ENCODE measurements around the gene NFKBIA.
"Not testable (repeated sequence)": the region's sequence is repeated elsewhere in the genome, so short reads cannot be mapped to it uniquely, and the experiment has no call there.

The NFKBIA gene

DNA sequence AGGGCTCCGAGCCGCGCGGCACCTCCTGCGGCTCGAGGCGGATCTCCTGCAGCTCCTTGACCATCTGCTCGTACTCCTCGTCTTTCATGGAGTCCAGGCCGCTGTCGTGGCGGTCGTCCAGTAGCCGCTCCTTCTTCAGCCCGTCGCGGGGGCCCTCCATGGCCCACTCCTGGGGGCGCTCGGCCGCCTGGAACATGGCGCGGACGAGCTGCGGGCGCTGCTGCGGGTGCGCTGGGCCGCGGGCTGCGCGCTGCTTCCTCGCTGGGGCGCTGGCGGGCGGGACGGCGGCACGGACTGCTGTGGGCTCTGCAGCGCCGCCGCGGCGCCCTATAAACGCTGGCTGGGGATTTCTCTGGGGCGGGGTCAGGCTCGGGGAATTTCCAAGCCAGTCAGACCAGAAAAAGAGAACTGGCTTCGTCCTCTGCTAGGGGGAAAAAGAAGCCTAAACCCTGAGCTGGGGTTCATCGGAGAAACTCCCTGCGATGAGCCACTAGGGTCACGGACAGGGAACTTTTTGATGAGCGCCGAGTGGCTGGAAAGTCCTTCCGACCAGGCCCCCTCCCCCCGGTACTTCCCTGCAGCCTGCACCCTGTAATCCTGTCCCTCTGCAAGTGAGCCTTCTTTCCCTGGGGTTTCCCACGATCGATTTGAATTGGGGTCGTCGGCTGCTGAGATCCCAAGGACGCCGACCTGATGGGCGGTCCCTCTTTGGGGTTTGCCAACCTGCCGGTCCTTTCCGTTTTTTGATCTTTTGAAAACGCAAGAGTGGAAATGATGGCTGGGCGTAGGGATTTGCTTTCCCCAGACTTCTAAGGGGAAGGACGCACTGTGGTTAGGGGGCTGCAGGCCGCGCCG, at the start of gene NFKBIA:
Gene NFKBIA, minus strand, starts transcription at position 301 of the 855 bp plus-strand sequence. Its CDS starts 105 bp downstream, at position 196.
- peak; percentile 95 to 98 for DNase-seq

DNA sequence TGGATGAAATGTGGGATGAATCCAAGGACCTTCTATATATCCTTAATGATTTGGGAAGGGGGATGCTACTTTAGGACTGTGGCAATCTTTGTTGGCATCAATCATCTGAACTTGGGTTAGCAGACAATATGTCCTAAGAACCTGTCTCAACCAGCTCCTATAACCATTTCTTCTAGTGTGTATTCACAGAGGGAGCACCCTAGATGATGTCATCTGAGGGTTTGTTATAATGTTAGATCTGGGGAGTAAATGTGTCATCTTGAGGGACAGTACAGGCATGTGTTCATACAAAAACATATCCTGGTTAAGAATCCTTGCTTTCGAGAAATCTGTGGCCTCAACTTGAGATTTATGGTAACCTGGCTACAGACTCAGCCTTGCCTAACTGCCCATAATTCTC, 41.9 kb upstream of the NFKBIA start:
- DNase-seq, result no peak

- no peak for DNase-seq
Measured at GRCh38 chr14:35444104-35444503, 39.6 kb upstream of the NFKBIA start.

DNA sequence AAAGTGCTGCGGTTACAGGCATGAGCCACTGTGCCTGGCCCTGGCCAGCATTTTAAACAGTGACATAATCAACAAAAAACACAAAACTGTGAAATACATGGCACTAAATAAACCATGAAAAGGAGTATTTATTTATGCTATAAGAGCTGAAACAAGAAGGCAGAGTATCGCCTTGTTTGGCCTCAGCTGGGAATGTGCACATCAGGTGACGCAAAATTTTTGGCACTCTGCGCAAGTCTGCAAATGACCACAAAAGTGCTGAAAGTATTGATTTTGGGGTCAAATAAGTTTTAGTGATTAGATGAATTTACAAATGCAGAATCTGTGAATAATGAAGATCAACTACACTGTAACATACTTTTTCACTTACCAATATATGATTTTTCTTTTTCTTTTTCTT, 36.6 kb upstream of the NFKBIA start:
- no peak for DNase-seq

- DNase-seq, result no peak
Measured at GRCh38 chr14:35438910-35439713, 34.6 kb upstream of the NFKBIA start.

DNA sequence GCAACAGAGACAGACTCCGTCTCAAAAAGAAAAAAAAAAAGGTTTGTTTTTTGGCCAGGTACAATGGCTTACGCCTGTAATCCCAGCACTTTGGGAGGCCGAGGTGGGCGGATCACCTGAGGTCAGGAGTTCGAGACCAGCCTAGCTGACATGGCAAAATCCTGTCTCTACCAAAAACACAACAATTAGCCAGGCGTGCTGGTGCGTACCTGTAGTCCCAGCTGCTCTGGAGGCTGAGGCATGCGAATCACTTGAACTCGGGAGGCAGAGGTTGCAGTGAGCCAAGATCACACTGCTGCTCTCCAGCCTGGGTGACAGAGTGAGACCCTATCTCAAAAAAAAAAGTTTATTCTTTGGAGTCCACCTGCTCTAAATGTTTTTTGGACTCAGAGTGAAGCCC, 33.9 kb upstream of the NFKBIA start:
- not testable (repeated sequence) for DNase-seq

DNA sequence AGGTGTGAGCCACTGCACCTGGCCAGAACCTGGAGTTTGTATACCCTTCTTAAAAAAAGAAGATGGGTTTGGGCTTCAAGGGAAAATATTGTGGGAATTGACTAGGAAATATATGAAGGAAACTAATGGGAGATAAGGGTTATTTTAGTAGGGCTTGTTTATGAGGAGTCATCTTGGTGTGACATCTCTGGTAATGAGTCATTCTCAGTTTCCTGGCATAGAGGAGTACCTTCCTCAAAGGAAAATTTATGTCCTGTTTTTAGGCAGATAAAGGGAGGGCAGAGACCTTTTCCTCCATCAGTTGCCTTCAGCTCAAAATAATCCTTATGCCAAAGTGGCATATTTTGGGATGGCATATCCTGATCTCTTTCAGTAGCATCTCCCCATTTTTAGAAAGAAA, 30.6 kb upstream of the NFKBIA start:
- DNase-seq, result no peak

DNA sequence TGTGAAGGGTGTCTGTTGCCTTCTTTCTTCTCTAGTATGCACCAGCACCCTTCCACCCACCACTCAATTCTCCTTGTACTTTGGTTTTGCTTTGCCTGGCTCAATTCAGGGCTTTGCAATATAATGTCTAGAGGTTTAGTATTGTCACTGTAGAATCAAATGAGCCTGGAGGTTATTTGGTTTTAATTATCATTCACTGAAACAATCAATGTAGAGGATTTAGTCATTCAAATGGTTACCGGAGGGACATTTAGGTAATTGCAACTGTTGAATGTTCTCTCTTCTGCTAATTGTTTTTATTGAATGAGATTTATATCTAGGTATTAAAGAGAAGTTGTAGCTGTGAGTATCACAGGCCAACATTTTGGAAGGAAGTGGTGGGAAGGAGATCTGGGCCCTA, 29.3 kb upstream of the NFKBIA start:
- no peak for DNase-seq

DNA sequence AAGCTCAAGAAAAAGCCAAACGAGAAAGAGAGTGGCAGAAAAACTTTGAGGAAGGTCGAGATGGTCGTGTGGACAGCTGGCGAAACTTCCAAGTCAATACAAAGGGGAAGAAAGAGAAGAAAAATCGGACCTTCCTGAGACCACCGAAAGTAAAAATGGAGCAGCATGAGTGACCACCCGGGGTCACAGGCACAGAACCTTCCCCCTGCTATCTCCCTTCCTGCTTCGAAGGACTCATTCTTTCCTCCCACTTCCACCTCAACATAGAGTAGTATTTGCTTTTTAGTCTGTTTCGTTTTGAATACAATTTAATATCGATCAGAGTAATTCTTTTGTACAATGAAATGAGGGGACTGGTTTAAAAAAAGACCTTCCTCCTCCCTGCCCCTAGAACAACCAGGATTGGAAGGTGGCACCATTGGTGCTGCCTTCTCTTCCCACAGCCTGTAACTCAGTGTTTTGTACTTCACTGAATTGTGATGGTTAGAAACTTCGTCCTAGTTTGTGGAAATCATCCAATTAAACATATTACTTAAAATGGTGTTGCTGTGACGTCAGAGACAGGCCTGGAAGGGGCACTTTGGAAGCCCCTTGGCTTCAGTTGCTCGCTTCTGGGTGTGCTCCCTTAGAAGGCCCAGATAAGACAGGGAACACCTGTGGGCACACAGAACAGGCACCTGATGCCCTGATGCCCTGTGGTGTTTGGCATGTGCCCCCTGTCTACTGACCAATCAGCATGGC, 26.1 kb upstream of the NFKBIA start:
- DNase-seq, result no peak

DNA sequence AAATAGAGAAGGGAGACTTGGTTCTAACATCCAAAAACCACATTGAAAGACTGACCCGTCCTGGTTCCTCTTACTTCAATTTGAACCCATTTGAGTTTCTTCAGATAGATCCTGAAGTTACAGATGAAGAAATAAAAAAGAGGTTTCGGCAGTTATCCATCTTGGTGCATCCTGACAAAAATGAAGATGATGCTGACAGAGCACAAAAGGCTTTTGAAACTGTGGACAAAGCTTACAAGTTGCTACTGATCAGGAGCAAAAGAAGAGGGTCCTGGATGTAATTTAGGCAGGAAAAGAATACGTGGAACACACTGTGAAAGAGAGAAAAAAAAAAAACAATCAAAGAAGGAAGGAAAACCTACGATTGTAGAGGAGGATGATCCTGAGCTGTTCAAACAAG, 25.4 kb upstream of the NFKBIA start:
- no peak for DNase-seq

GRCh38 chr14:35425850-35426249, 21.3 kb upstream of the NFKBIA start:
- DNase-seq, result no peak

DNA sequence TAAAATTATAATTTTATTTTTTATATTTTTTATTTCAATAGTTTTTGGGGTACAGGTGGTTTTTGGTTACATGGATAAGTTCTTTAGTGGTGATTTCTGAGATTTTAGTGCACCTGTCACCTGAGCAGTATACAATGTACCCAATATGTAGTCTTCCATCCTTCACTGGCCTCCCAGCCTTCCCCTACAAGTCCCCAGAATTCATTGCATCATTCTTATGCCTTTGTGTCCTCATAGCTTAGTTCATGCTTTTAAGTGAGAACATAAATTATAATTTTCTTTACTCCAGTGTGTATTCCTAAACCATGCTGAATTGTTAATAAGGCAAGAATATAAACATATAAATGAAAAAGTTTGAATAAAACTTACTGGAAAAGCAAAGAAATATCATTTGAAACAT, 19.1 kb upstream of the NFKBIA start:
- DNase-seq, result no peak

- no peak for DNase-seq
Measured at GRCh38 chr14:35420036-35420811, 15.7 kb upstream of the NFKBIA start.

- DNase-seq, result no peak
Measured at GRCh38 chr14:35419429-35419841, 14.9 kb upstream of the NFKBIA start.

DNA sequence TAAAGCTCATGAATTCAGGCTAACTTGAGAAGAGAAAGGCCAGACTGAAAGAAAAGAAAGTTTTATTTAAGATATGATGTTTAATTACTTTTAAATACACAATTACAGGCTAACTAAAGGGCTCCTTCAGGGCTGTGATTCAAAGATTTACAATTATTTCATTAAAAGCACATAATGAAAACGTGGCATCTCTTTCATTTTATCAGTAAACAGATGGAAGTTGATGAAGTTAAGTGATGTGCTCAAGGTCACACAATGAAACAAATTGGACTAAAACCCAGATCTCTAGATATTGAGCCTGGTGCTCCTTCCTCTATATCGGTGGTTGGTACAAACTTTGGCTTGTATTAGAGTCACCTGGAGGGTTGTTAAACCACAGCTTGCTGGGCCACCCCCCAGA, 13.5 kb upstream of the NFKBIA start:
- DNase-seq, result no peak

DNA sequence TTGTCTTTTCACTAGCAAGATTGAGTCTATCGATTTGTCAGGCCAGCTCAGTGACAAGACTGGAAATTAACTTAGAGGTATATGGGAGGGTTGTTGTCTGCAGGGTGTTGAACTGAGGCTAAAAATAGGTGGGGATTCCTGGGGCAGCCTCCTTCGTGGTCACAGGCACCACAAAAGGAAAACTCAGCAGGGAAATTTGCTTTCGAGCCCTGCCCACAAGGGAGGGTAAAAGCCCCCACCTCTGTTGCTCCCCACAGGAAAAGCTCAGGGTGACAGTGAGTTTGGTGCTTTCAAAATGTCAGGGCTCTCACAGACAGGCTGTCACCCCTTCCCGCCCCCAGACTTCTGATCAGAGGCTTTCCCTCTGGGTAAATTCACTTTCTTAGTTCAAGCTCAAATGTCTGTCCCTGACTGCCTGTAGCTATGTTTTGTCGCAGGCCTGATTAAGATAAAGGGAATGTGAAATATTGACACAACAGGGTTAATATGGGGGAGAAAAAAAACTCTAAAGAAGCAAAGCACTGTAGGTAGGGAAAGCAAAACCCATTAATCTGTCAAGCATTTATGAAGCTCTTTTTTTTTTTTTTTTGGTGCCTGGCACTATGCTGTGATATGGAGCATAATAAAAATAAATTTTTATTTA, 11.7 kb upstream of the NFKBIA start:
- DNase-seq, result peak; percentile 38 to 84

GRCh38 chr14:35414365-35414764, 9.8 kb upstream of the NFKBIA start:
- no peak for DNase-seq

- no peak for DNase-seq
Measured at GRCh38 chr14:35412272-35413056, 7.9 kb upstream of the NFKBIA start.

- DNase-seq, result no peak
Measured at GRCh38 chr14:35410858-35411257, 6.3 kb upstream of the NFKBIA start.

DNA sequence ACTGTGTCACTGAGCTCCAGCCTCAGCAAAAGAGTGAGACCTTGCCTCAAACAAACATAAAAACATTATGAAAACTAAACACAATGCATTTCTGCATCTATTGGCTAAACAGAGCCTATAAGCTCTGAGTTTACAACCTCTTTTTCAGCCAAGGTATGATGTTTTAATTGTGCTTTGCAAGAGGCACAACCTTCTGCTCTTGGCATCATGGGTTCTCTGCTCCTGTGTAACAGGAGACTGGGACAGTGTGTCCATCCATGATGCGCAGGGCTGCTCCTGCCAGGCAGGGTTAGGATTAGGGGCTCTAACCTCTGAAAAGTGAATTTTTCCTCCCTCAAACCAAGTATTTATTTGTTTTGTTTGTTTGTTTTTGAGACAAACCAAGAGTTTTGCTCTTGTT, 5.0 kb upstream of the NFKBIA start:
- no peak for DNase-seq

DNA sequence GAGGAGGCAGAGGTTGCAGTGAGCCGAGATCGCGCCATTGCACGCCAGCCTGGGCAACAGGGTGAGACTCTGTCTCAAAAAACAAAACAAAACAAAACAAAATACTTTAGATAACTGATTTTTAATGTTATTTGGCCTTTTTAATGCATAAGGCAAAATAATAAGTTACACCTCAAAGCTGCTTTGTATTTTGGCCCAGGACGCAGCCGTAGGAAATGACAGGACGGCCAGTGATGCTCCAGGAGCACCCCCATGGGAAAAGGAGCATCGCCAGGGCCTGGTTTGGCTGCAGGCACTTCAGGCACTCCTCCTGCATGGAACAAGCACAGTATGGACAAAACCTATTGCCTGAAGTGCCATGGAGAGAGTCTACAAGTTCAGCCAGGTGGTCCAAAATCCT, 3.5 kb upstream of the NFKBIA start:
- DNase-seq, result no peak

Measured in CD4-positive, alpha-beta T cell treated with Interferon alpha-2 for 1 hour (primary cell).